Upper lobe of right lung (tissue), 1 donor: Measurements from ENCODE around the gene PIP5K1A. TPM values are rescaled to one million over a fixed set of nuclear protein-coding genes. Genes with fewer than 3 reads are reported as not detected.

Experiments
- ATAC-seq: fragments of 200-7000 bp; cut with Tn5 transposase; one replicate; pipeline ENCODE4 v1.9.1; 2020; ENCODE audit warnings: mild to moderate bottlenecking, moderate library complexity
- DNase-seq: peaks from one replicate; pipeline ENCODE4 v3.0.0-alpha.2; 2020
- H3K27ac ChIP-seq: fragments of 200-600 bp; one replicate; pipeline ENCODE4 v1.8.0; 2022
- H3K27me3 ChIP-seq: fragments of 200-600 bp; one replicate; pipeline ENCODE4 v1.8.0; 2022; ENCODE audit warnings: mild to moderate bottlenecking
- H3K36me3 ChIP-seq: fragments of 200-600 bp; one replicate; pipeline ENCODE4 v1.8.0; 2022
- H3K4me1 ChIP-seq: fragments of 200-600 bp; one replicate; pipeline ENCODE4 v1.8.0; 2022
- H3K4me3 ChIP-seq: fragments of 200-600 bp; one replicate; pipeline ENCODE4 v1.8.0; 2022; ENCODE audit warnings: mild to moderate bottlenecking
- H3K9me3 ChIP-seq: fragments of 200-600 bp; one replicate; pipeline ENCODE4 v1.8.0; 2022
- intact Hi-C: fragments of 100-400 bp; cut with DNase I; formaldehyde crosslinking; loops from one replicate; pipeline ENCODE4 v1.11.0; 2022
- total RNA-seq: library from RNA; stranded (reverse); fragmentation: NEBNext Ultra II Directional; extraction: Animal tissue kit (Norgen Biotek cat#: 25700); gene quantifications from one replicate; pipeline ENCODE4 v1.2.1, GENCODE V29; 2021
- TF ChIP-seq, protein P1 (sequence below): fragments of 200-600 bp; IDR thresholded peaks from one replicate; pipeline ENCODE4 v1.8.0; 2022; ENCODE audit warnings: antibody characterized with exemption
- donor health status: DM: no; HTN: yes; CAD: no; lungs with severe emphysema.

The PIP5K1A gene
- total RNA-seq, 1 donor from 2014 or later: 54.0 TPM

DNA sequence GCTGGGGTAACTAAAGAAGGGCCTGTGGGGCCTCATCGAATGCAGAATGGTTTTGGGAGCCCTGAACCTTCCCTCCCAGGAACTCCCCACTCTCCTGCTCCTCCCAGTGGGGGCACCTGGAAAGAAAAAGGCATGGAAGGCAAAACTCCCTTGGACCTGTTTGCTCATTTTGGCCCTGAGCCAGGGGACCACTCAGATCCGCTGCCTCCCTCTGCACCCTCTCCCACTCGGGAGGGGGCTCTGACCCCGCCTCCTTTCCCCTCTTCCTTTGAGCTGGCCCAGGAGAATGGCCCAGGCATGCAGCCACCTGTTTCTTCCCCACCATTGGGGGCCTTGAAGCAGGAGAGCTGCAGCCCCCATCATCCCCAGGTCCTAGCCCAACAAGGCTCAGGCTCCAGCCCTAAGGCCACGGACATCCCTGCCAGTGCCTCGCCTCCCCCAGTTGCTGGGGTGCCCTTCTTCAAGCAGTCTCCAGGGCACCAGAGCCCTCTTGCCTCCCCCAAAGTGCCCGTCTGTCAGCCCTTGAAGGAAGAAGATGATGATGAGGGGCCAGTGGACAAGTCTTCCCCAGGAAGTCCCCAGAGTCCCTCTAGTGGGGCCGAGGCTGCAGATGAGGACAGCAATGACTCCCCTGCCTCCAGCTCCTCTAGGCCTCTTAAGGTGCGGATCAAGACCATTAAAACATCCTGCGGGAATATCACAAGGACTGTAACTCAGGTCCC is 88.4 kb downstream of the PIP5K1A start:
- Histone ChIP-seq H3K27ac (no peak overlapping the region), H3K27me3 (no peaks in the 10 kb centered on the region), H3K36me3 (peaks cover 60% of the 10 kb centered on the region), H3K9me3 (no peaks in the 10 kb centered on the region), H3K4me1 (peaks cover 9% of the 10 kb centered on the region), H3K4me3 (no peak overlapping the region)
- DNase-seq (no peak), ATAC-seq (no peak)
- intact Hi-C loops: no loop called here
- TF ChIP-seq, protein P1, sequence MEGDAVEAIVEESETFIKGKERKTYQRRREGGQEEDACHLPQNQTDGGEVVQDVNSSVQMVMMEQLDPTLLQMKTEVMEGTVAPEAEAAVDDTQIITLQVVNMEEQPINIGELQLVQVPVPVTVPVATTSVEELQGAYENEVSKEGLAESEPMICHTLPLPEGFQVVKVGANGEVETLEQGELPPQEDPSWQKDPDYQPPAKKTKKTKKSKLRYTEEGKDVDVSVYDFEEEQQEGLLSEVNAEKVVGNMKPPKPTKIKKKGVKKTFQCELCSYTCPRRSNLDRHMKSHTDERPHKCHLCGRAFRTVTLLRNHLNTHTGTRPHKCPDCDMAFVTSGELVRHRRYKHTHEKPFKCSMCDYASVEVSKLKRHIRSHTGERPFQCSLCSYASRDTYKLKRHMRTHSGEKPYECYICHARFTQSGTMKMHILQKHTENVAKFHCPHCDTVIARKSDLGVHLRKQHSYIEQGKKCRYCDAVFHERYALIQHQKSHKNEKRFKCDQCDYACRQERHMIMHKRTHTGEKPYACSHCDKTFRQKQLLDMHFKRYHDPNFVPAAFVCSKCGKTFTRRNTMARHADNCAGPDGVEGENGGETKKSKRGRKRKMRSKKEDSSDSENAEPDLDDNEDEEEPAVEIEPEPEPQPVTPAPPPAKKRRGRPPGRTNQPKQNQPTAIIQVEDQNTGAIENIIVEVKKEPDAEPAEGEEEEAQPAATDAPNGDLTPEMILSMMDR: no peak

DNA sequence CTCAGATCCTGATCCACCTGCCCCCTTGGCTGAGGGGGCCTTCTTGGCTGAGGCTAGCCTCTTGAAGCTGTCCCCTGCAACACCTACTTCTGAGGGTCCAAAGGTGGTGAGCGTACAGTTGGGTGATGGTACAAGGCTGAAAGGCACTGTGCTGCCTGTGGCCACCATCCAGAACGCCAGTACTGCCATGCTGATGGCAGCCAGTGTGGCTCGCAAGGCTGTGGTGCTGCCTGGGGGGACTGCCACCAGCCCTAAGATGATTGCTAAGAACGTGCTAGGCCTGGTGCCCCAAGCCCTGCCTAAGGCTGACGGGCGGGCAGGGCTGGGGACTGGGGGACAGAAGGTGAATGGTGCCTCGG is 89.0 kb downstream of the PIP5K1A start:
- no peaks in the 10 kb centered on the region for H3K27me3 ChIP-seq
- H3K9me3 ChIP-seq: no peaks in the 10 kb centered on the region
- no peak overlapping the region for H3K27ac ChIP-seq
- DNase-seq (no peak), ATAC-seq (no peak)
- intact Hi-C loops: no loop called here
- peaks cover 66% of the 10 kb centered on the region for H3K36me3 ChIP-seq
- TF ChIP-seq, protein P1: no peak
- H3K4me3 ChIP-seq: no peak overlapping the region
- H3K4me1 ChIP-seq: peaks cover 9% of the 10 kb centered on the region

DNA sequence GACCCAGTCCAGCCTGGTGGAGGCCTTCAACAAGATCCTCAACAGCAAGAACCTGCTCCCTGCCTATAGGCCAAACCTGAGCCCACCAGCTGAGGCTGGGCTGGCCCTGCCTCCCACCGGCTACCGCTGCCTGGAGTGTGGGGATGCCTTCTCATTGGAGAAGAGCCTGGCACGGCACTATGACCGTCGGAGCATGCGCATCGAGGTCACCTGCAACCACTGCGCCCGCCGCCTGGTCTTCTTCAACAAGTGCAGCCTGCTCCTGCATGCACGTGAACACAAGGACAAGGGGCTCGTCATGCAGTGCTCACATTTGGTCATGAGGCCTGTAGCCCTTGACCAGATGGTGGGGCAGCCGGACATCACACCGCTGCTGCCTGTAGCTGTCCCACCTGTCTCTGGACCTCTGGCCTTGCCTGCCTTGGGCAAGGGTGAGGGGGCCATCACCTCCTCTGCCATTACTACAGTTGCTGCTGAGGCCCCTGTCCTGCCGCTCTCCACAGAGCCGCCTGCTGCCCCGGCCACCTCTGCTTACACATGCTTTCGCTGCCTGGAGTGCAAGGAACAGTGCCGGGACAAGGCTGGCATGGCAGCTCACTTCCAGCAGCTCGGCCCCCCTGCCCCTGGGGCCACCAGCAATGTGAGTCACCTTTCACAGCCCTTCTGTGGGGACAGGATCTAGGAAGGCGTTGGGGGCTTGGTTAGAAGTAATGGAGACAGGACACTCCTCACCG is 89.6 kb downstream of the PIP5K1A start:
- no peak for DNase-seq

DNA sequence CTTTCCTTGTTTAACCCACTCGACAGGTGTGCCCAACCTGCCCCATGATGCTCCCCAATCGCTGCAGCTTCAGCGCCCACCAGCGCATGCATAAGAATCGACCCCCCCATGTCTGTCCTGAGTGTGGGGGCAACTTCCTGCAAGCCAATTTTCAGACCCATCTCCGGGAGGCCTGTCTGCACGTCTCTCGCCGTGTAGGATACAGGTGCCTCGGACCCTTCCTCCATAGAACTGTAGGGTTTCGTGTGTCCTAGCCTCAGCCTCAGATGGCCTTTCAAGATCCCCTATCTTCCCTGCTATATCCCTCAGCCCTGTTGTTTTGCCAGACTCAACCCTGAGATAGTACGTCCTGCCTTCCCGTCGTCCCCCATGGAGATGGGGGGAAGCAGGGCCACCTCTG is 90.2 kb downstream of the PIP5K1A start:
- Histone ChIP-seq H3K4me3 (no peak overlapping the region), H3K27ac (no peak overlapping the region), H3K4me1 (peaks cover 6% of the 10 kb centered on the region), H3K36me3 (peaks cover 78% of the 10 kb centered on the region), H3K27me3 (no peaks in the 10 kb centered on the region), H3K9me3 (no peaks in the 10 kb centered on the region)
- no peak for DNase-seq
- ATAC-seq: no peak
- intact Hi-C loops: no loop called here
- TF ChIP-seq, protein P1: no peak

More for the DNA sequence above, 89.6 kb downstream of the PIP5K1A start:
- Histone ChIP-seq H3K27ac (no peak overlapping the region), H3K4me1 (peaks cover 9% of the 10 kb centered on the region), H3K4me3 (no peak overlapping the region), H3K9me3 (no peaks in the 10 kb centered on the region), H3K36me3 (peaks cover 72% of the 10 kb centered on the region), H3K27me3 (no peaks in the 10 kb centered on the region)
- TF ChIP-seq, protein P1: no peak
- intact Hi-C loops: no loop called here
- no peak for ATAC-seq

GRCh38 chr1:151289080-151289935 is 91.0 kb downstream of the PIP5K1A start:
- Histone ChIP-seq H3K27ac (no peak overlapping the region), H3K4me3 (no peak overlapping the region), H3K27me3 (no peaks in the 10 kb centered on the region), H3K4me1 (no peaks in the 10 kb centered on the region), H3K36me3 (peaks cover 86% of the 10 kb centered on the region), H3K9me3 (no peaks in the 10 kb centered on the region)
- intact Hi-C loops: no loop called here
- ATAC-seq: no peak
- TF ChIP-seq, protein P1: no peak
- no peak for DNase-seq
